HFF-Myc (cell line): ENCODE data around the gene CAMTA2.

Experiments
- DNase-seq: peaks from one replicate; pipeline ENCODE4 v3.0.0-alpha.2; 2011; ENCODE audit warnings: low read depth; ENCODE audit errors: extremely low read depth
- H3K4me3 ChIP-seq: replicated peaks from 2 replicates; pipeline ENCODE4 v1.5.1; 2011; ENCODE audit warnings: low read depth, mild to moderate bottlenecking, control low read depth, low read length
- CTCF ChIP-seq: IDR thresholded peaks from 2 replicates; pipeline ENCODE4 v1.5.1; 2012; ENCODE audit warnings: mild to moderate bottlenecking, low read depth, low read length, control low read depth; ENCODE audit errors: missing control alignments

Gene CAMTA2

GRCh38 chr17:4944163-4944553 is 43.3 kb downstream of the CAMTA2 start:
- no peak overlapping the region for H3K4me3 ChIP-seq
- TF ChIP-seq CTCF, result no peak
- DNase-seq, result no peak

GRCh38 chr17:4942760-4943508 is 44.5 kb downstream of the CAMTA2 start:
- no peak overlapping the region for H3K4me3 ChIP-seq
- TF ChIP-seq CTCF, result no peak
- no peak for DNase-seq

- no peak for DNase-seq
- peak overlapping the region; percentile 99 for H3K4me3 ChIP-seq
- TF ChIP-seq CTCF, result no peak
These were observed 46.2 kb downstream of the CAMTA2 start for GRCh38 chr17:4941319-4941610.

GRCh38 chr17:4940555-4941318 is 46.7 kb downstream of the CAMTA2 start:
- no peak for TF ChIP-seq CTCF
- DNase-seq, result no peak
- peak overlapping the region; percentile 99 for H3K4me3 ChIP-seq

GRCh38 chr17:4939796-4940554 is 47.5 kb downstream of the CAMTA2 start, which contains the start of the genes RNF167 and SLC25A11:
Gene RNF167, plus strand, starts transcription at chr17:4940268. Its CDS starts 642 bp downstream, at chr17:4940910.
Gene SLC25A11, minus strand, starts transcription at chr17:4940046. Its CDS starts 136 bp downstream, at chr17:4939910.
- H3K4me3 ChIP-seq, result peak within 1 kb of the TSS; percentile 99
- DNase-seq, result peak; percentile 100
- TF ChIP-seq CTCF, result no peak

- no peak for DNase-seq
These were observed 48.0 kb downstream of the CAMTA2 start for GRCh38 chr17:4939546-4939795.

More at GRCh38 chr17:4939546-4939795, 48.0 kb downstream of the CAMTA2 start:
- peak overlapping the region; percentile 99 for H3K4me3 ChIP-seq
- no peak for TF ChIP-seq CTCF
